HepG2 (cell line): ENCODE data around the gene ANKRA2. TPM values are rescaled to one million over a fixed set of nuclear protein-coding genes. Genes with fewer than 3 reads are reported as not detected.

ENCODE experiments used
- ATAC-seq: fragments of 200-7000 bp; cut with Tn5 transposase; 3 replicates; pipeline ENCODE4 v1.9.1; 2020; ENCODE audit warnings: mild to moderate bottlenecking, moderate library complexity
- BruUV-seq: library from RNA; stranded (reverse); fragments of 400-500 nt; replicated peaks from 2 replicates; lab custom pipeline; 2021; lab: Mats Ljungman, UMichigan
- CTCF ChIA-PET: fragments of 300-600 bp; formaldehyde crosslinking; extraction: SDS; loops from one replicate; lab custom pipeline; 2021; ENCODE audit warnings: low total read pairs, inconsistent platforms, low intra/inter-chr PET ratio; lab: Yijun Ruan, JAX
- POLR2A ChIA-PET: fragments of 350-600 bp; sonication (Branson Sonifier 250); formaldehyde crosslinking; loops from one replicate; lab custom pipeline; 2020; ENCODE audit warnings: antibody characterized with exemption, inconsistent platforms; lab: Yijun Ruan, JAX
- DNase-seq: peaks from one replicate; pipeline ENCODE4 v3.0.0-alpha.2; 2015; ENCODE audit warnings: low spot score
- FAIRE-seq: peaks from 3 replicates; lab custom pipeline; 2011; peaks lifted over from hg19 to GRCh38; lab: Jason Lieb, UNC
- H2AFZ ChIP-seq: one replicate; pipeline ENCODE4 v1.6.1; 2011; ENCODE audit warnings: low read length, inconsistent platforms
- H3K27ac ChIP-seq: fragments of 300-600 bp; 3 replicates; pipeline ENCODE4 v1.8.0; 2011; ENCODE audit warnings: mixed run types, mild to moderate bottlenecking, mixed read lengths, low read length, inconsistent platforms; ENCODE audit not compliant: insufficient read depth; ENCODE audit errors: extremely low read length
- H3K27me3 ChIP-seq, 2 experiments: fragments of 200-600 bp in 1 of 2; 2 replicates in 1 of 2; 3 replicates in 1 of 2; pipeline versions ENCODE4 v1.6.0 to v1.8.0; 2011; ENCODE audit warnings: low read length in 2 of 2, mild to moderate bottlenecking in 2 of 2, moderate library complexity in 2 of 2, inconsistent platforms in 1 of 2; ENCODE audit not compliant: insufficient read depth in 2 of 2, control insufficient read depth in 1 of 2
- H3K36me3 ChIP-seq, 2 experiments: fragments of 200-600 bp in 1 of 2; replicated peaks in 1 of 2; 2 replicates in 1 of 2; 3 replicates in 1 of 2; pipeline versions ENCODE4 v1.5.1 to v1.8.0; 2011; ENCODE audit warnings: low read length in 2 of 2, inconsistent platforms in 1 of 2; ENCODE audit not compliant: insufficient read depth in 2 of 2, control insufficient read depth in 1 of 2
- H3K4me1 ChIP-seq: 2 replicates; pipeline ENCODE4 v1.5.1; 2012; ENCODE audit warnings: low read length, inconsistent platforms; ENCODE audit not compliant: insufficient read depth
- H3K4me2 ChIP-seq: 2 replicates; pipeline ENCODE4 v1.6.0; 2011; ENCODE audit warnings: low read depth, low read length, inconsistent platforms
- H3K4me3 ChIP-seq, 3 experiments: fragments of 200-600 bp in 1 of 3; sonication (generic), shearing (Covaris generic) in 1 of 3; replicated peaks in 1 of 3; 2 replicates each; pipeline ENCODE4 v1.5.1; 2011 to 2016; ENCODE audit warnings: low read length in 3 of 3, inconsistent platforms in 2 of 3, low read depth in 2 of 3, mild to moderate bottlenecking in 2 of 3, control low read depth in 1 of 3, mixed read lengths in 1 of 3; ENCODE audit not compliant: insufficient read depth in 1 of 3
- H3K79me2 ChIP-seq: one replicate; pipeline ENCODE4 v1.6.1; 2011; ENCODE audit warnings: low read length, inconsistent platforms; ENCODE audit not compliant: insufficient read depth
- H3K9ac ChIP-seq: 2 replicates; pipeline ENCODE4 v1.6.0; 2011; ENCODE audit warnings: mild to moderate bottlenecking, low read depth, low read length, inconsistent platforms; ENCODE audit not compliant: insufficient read depth
- H3K9me3 ChIP-seq: 2 replicates; pipeline ENCODE4 v1.5.1; 2012; ENCODE audit warnings: mild to moderate bottlenecking, low read length
- H4K20me1 ChIP-seq: 2 replicates; pipeline ENCODE4 v1.6.0; 2011; ENCODE audit warnings: inconsistent platforms, mild to moderate bottlenecking, low read length, moderate library complexity; ENCODE audit not compliant: insufficient read depth
- ATF4 ChIP-seq, 2 experiments: fragments of 450-650 bp in 1 of 2; sonication (generic) in 1 of 2; formaldehyde crosslinking; IDR thresholded peaks; 2 replicates each; pipeline versions ENCODE4 v1.5.0 to v1.8.0; 2020 to 2022; ENCODE audit warnings: mild to moderate bottlenecking in 1 of 2, missing genetic modification reagents in 1 of 2
- DR1 ChIP-seq: sonication (generic); formaldehyde crosslinking; IDR thresholded peaks from 2 replicates; pipeline ENCODE4 v1.8.0; 2021; ENCODE audit warnings: mild to moderate bottlenecking, missing genetic modification reagents, inconsistent platforms
- MIER2 ChIP-seq: IDR thresholded peaks from 2 replicates; pipeline ENCODE4 v1.6.1; 2016; ENCODE audit warnings: missing biosample characterization, missing genetic modification reagents
- MTERF4 ChIP-seq: sonication (generic); formaldehyde crosslinking; IDR thresholded peaks from 2 replicates; pipeline ENCODE4 v1.8.0; 2023; ENCODE audit warnings: mild to moderate bottlenecking, missing genetic modification reagents
- MTF2 ChIP-seq: sonication (generic); formaldehyde crosslinking; IDR thresholded peaks from 2 replicates; pipeline ENCODE4 v1.5.0; 2020; ENCODE audit warnings: missing genetic modification reagents, borderline replicate concordance
- NR2F2 ChIP-seq: IDR thresholded peaks from 2 replicates; pipeline ENCODE4 v1.6.1; 2012; ENCODE audit warnings: low read depth, inconsistent platforms, borderline replicate concordance
- SALL1 ChIP-seq: sonication (generic); formaldehyde crosslinking; IDR thresholded peaks from 2 replicates; pipeline ENCODE4 v1.8.0; 2022; ENCODE audit warnings: mild to moderate bottlenecking, missing genetic modification reagents
- SATB2 ChIP-seq: sonication (generic); formaldehyde crosslinking; IDR thresholded peaks from 2 replicates; pipeline ENCODE4 v1.5.0; 2020; ENCODE audit warnings: missing genetic modification reagents
- SMAD1 ChIP-seq: sonication (generic); formaldehyde crosslinking; IDR thresholded peaks from 2 replicates; pipeline ENCODE4 v1.4.0; 2020; ENCODE audit warnings: missing genetic modification reagents, low read depth, mild to moderate bottlenecking, borderline replicate concordance
- ZBTB43 ChIP-seq: sonication (generic); formaldehyde crosslinking; conservative IDR thresholded peaks from 2 replicates; pipeline ENCODE4 v1.4.0; 2020; ENCODE audit warnings: missing genetic modification reagents
- ZBTB44 ChIP-seq: sonication (generic); formaldehyde crosslinking; IDR thresholded peaks from 2 replicates; pipeline ENCODE4 v1.4.0; 2020; ENCODE audit warnings: missing genetic modification reagents
- ZNF468 ChIP-seq: sonication (generic); formaldehyde crosslinking; IDR thresholded peaks from 2 replicates; pipeline ENCODE4 v1.8.0; 2022; ENCODE audit warnings: mild to moderate bottlenecking, moderate library complexity, missing genetic modification reagents
- ZNF577 ChIP-seq: sonication (generic); formaldehyde crosslinking; IDR thresholded peaks from 2 replicates; pipeline ENCODE4 v1.4.0; 2020; ENCODE audit warnings: mild to moderate bottlenecking, low read depth, missing genetic modification reagents, borderline replicate concordance
- ZNF775 ChIP-seq: sonication (generic); formaldehyde crosslinking; IDR thresholded peaks from 2 replicates; pipeline ENCODE4 v1.4.0; 2020; ENCODE audit warnings: missing genetic modification reagents, mild to moderate bottlenecking, moderate library complexity, borderline replicate concordance
- WGBS: methylation state at CpG from one replicate; pipeline ENCODE4 v1.1.6; 2017; ENCODE audit warnings: low lambda C conversion rate; 5-methylcytosine and 5-hydroxymethylcytosine counted together
- in situ Hi-C: cut with HindIII; loops from 2 replicates; pipeline ENCODE4 v1.10.0; 2017; ENCODE audit warnings: low pct_unique_long_range_greater_than_20kb; ENCODE audit not compliant: extremely low pct_ligation_motif_present
- intact Hi-C: fragments of 100-400 bp; cut with micrococcal nuclease; formaldehyde crosslinking; loops from one replicate; pipeline ENCODE4 v1.10.0; 2022; ENCODE audit not compliant: unreplicated experiment
- polyA plus RNA-seq, 8 experiments: library from polyadenylated mRNA; depleted of rRNA in 3 of 8; stranded (reverse) in 7 of 8; unstranded in 1 of 8; fragments of >200 nt; fragmentation: Illumina TruSeq in 4 of 8; extraction: Trizol in 4 of 8; gene quantifications; 2 replicates each; pipeline versions ENCODE4 v1.2.1 to v1.2.3, GENCODE V29; 2011 to 2016; ENCODE audit warnings: low read depth in 4 of 8, missing spikeins in 1 of 8, mixed read lengths in 1 of 8; ENCODE audit not compliant: insufficient read depth in 1 of 8
- total RNA-seq, 5 experiments: library from RNA; depleted of rRNA; stranded (reverse); fragments of >200 nt; fragmentation: Illumina TruSeq; extraction: Trizol; gene quantifications; 2 replicates each; pipeline ENCODE4 v1.2.3, GENCODE V29; 2016; ENCODE audit warnings: low read depth in 1 of 5

Gene ANKRA2
- total and polyA plus RNA-seq, 2 of the 13 experiments (the other 11 are each of a cell fraction or from before 2014, with no cell fraction given) = 23.6 to 33.6 TPM

GRCh38 chr5:73519531-73520283 lies 45.7 kb downstream of the ANKRA2 start (continued):
- TF ChIP-seq ZBTB43 = no peak

GRCh38 chr5:73515232-73515631 lies 50.2 kb downstream of the ANKRA2 start:
- in situ Hi-C loops = no loop called here
- ChIA-PET POLR2A (interaction anchor here (1.0 kb wide), 1 partner anchor 18 kb away, joined by 3 read pairs; the partner anchor contains the start of gene BTF3), CTCF (no interaction called here)
- Histone ChIP-seq H4K20me1 (no peaks in the 10 kb centered on the region), H3K4me3 (no peak overlapping the region), H3K79me2 (no peaks in the 10 kb centered on the region), H3K27me3 (no peaks in the 10 kb centered on the region), H2AFZ (no peak overlapping the region), H3K4me1 (0 out of 2 replicates have a peak, but pooled peaks cover 5% of the 10 kb centered on the region), H3K36me3 (no peaks in the 10 kb centered on the region), H3K27ac (no peak overlapping the region), H3K9ac (no peak overlapping the region), H3K9me3 (no peaks in the 10 kb centered on the region), H3K4me2 (no peak overlapping the region)
- FAIRE-seq = no peak
- no peak for DNase-seq
- TF ChIP-seq SALL1 (CRISPR knock-in tag) (no peak), ZNF577 (CRISPR knock-in tag) (no peak), MIER2 (no peak), ZNF468 (CRISPR knock-in tag) (no peak), SATB2 (CRISPR knock-in tag) (no peak), MTF2 (no peak), ZNF775 (CRISPR knock-in tag) (no peak), NR2F2 (no peak), MTERF4 (CRISPR knock-in tag) (no peak), ZBTB44 (CRISPR knock-in tag) (no peak), DR1 (CRISPR knock-in tag) (no peak), ATF4 (CRISPR knock-in tag; IDR thresholded peaks at IDR 0.05) (no peak), SMAD1 (no peak)
- intact Hi-C loops = no loop called here
- 85% methylated on average over 4 of the region's 4 CpGs for WGBS
- ATAC-seq = no peak
- no TSS peak for BruUV-seq
